Epidermal melanocyte (primary cell): ENCODE data around the gene TECR.
A peak's percentile ranks its signal among the peaks of the same experiment; 100 is the strongest.
"Not testable (repeated sequence)": the region's sequence is repeated elsewhere in the genome, so short reads cannot be mapped to it uniquely, and the experiment has no call there.

ENCODE experiments used
- DNase-seq: peaks from one replicate; pipeline ENCODE4 v3.0.0; 2011; ENCODE audit warnings: low spot score; ENCODE audit not compliant: insufficient read length

TECR gene

GRCh38 chr19:14536926-14537692 is 7.7 kb downstream of the TECR start:
- DNase-seq = no peak

- DNase-seq = no peak
These were observed 11.5 kb downstream of the TECR start for GRCh38 chr19:14540741-14541525.

GRCh38 chr19:14541979-14542378 is 12.6 kb downstream of the TECR start:
- not testable (repeated sequence) for DNase-seq

- no peak for DNase-seq
These were observed 13.4 kb downstream of the TECR start for GRCh38 chr19:14542711-14543328.

- DNase-seq = no peak
These were observed 14.7 kb downstream of the TECR start for GRCh38 chr19:14544047-14544446.

- no peak for DNase-seq
These were observed 15.8 kb downstream of the TECR start for GRCh38 chr19:14544977-14545715.

- no peak for DNase-seq
These were observed 16.3 kb downstream of the TECR start for GRCh38 chr19:14545716-14546082.

- DNase-seq = no peak
These were observed 20.9 kb downstream of the TECR start for GRCh38 chr19:14550201-14550754.

- DNase-seq = not testable (repeated sequence)
These were observed 22.0 kb downstream of the TECR start for GRCh38 chr19:14551134-14552005.

- not testable (repeated sequence) for DNase-seq
These were observed 22.6 kb downstream of the TECR start for GRCh38 chr19:14552006-14552360.

- DNase-seq = no peak
These were observed 23.9 kb downstream of the TECR start for GRCh38 chr19:14553042-14553938.

- no peak for DNase-seq
These were observed 24.5 kb downstream of the TECR start for GRCh38 chr19:14553939-14554243.

- no peak for DNase-seq
These were observed 25.0 kb downstream of the TECR start for GRCh38 chr19:14554382-14554812.

GRCh38 chr19:14555918-14556661 is 26.7 kb downstream of the TECR start:
- DNase-seq = no peak

GRCh38 chr19:14556662-14557188 is 27.3 kb downstream of the TECR start:
- DNase-seq = peak; percentile 72

GRCh38 chr19:14558370-14559066 is 29.1 kb downstream of the TECR start:
- DNase-seq = no peak

- no peak for DNase-seq
These were observed 30.8 kb downstream of the TECR start for GRCh38 chr19:14559916-14560775.
